Central memory CD4-positive, alpha-beta T cell (primary cell): ENCODE measurements around the gene ELL2.
"Not testable (repeated sequence)": the region's sequence is repeated elsewhere in the genome, so short reads cannot be mapped to it uniquely, and the experiment has no call there.

ENCODE experiments used
- DNase-seq: peaks from one replicate; pipeline ENCODE4 v3.0.0; 2022

Gene ELL2

DNA sequence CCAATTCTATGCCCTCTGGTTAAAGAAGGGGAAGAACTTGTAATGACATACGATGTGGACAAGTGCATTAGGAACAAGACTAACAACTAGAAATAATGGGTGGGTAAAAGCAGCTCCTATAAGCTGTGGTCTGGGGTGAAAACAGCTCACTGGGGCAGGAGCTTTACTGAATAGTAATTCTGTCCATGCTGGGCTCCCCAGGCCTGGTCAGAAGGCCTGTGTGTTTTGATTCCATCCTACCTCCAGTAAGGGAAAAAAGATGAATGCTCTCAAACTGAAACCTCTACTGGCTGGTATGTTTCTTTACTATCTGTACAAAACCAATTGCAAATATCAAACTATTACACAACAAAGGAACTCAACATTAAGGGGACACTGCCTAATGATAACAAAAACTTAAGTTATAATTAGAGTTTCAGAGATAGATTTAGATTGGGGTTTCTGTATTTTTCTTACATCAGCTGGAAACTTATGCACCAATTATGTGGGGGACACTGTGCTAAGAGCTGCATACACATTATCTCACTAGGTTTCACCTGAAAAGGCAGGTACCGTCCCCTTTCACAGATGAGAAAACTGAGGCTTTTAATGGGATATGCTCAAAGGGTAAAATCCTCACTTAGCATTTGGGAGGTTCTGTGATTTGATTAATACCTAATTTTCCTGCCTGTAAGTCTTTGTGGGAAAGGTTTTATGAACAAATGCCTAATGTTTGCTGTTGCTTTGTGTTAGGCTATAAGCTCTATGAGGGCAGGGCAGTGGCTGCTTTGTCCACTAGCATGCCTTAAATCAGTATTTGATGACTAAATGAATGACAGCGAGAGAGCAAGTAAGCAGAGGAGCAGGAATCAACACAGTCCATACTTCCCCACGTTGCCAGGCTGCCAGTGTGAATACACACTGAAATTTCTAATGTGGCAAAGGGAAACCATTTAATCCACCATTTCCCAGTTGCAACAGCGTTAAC, 53.6 kb downstream of the ELL2 start:
- DNase-seq: no peak

DNA sequence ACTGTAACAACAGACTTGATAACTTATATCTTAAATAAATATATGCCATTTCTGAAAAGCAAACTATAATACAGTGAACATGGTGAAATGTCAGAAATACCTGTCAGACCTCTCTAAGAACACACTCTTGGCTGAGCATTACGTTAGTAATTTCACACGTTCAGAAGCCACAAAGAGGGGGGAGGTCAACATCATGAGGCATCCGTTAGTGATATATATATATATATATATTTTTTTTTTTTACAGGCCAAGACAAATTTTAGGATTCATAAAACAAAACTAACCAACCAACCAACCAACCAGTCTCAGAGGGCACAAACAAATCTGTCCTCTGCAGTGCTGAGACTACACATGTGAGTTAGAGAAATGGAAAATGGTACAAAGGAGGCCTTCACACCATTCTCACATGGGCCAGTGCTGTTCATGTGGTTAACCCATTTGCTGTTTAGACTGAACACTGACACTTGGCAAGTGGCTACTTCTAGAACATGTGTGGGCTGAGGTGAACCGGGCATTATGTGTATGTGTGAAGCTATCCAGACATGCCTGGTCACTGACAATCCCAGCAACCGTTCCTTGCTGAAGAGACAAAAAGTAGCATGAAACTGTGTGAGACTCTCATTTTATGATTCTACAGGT, 54.5 kb downstream of the ELL2 start:
- no peak for DNase-seq

DNA sequence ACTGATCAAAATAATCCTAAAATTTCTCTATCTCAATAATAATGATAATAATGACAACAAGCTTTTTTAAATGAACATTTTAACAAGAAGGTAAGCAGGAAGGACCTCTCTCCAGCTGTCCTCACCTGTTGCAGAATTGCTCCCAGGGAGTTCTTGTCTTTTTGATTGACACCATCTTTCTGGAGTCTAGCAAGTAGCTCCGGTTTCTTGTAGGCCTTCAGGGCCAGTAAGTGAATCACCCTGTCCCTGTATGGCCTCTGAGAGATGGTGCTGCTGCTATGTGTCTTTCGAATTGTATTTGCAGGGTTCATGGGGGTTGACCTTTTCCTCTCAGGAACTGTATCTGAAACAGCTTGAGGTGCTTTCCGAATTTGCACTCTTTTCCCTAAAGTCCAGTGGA, 55.3 kb downstream of the ELL2 start:
- not testable (repeated sequence) for DNase-seq

DNA sequence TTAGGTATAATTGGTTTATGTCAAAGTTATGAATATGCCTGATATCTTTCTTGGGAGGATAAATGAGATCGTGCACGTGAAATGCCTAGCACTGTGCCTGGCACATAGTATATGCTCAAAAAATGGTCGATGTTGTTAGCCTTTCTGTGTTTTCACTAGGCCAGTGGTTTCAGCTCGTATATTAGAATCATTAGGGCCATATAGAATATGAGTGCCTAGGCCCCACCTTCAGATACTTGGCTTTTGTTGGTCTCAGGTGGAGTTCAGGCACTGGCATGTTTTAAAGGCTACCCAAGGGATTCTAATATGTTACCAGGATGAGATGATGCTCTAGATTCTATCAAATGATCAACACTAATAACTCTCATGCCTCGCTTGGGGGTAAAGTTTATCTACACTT, 56.8 kb downstream of the ELL2 start:
- no peak for DNase-seq

DNA sequence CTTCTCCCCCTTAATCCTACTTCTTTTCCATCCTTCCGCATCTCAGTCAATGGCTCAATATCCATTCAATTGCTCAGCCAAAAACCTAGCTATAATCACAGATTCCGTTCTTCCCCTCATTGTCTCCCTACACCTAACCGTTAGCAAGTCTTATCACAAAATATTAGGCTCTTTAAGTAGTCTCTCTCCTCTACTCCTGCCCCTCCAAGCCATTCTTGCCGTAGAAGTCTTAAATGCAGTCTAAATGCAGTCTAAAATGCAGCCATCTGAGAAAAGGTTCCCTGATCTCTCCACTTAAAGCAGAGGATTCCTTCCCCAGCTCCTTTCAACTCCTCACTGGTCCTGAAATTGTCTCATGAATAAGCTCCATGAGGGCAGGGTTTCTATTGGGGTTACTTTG, 57.8 kb downstream of the ELL2 start:
- no peak for DNase-seq

DNA sequence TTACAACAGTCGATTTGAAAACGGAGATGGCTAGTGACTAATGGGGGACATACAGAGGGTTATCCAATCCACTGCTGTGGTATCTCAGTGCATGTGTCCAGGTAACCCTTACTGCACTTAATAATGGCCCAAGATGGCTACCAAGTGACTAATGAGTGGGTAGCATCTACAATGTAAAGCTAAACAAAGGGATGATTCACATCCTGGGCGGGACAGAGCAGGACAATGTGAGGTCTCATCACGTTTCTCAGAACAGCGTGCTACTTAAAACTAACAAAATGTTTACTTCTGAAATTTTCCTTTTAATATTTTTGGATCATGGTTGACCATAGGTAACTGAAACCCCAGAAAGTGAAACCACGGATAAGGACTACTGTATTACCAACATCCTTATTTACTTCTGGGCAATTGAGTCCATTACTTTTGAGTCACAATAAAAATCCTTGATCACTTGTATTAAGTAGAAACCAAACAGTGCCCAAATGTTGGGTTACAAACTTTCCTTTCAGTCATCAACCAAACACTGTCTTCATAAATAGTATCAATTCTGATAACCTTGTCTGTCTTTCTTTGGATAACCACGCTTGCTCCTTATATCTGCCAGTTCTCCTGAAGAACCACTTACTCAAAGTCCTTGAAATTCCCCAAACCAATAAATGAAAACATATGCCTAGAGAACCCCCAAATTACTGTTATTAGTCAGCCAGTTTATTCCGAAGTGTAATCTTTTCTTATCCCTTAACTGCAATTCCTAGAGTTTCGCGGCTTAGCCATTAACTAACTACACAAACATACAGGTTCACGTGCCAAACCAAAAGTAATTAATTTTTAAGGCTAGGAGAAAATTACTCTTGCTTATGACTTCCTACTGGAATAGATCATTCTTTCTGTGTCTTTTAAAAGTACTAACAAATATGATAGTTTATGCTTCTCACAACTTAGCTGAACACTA, 59.7 kb downstream of the ELL2 start:
- no peak for DNase-seq

DNA sequence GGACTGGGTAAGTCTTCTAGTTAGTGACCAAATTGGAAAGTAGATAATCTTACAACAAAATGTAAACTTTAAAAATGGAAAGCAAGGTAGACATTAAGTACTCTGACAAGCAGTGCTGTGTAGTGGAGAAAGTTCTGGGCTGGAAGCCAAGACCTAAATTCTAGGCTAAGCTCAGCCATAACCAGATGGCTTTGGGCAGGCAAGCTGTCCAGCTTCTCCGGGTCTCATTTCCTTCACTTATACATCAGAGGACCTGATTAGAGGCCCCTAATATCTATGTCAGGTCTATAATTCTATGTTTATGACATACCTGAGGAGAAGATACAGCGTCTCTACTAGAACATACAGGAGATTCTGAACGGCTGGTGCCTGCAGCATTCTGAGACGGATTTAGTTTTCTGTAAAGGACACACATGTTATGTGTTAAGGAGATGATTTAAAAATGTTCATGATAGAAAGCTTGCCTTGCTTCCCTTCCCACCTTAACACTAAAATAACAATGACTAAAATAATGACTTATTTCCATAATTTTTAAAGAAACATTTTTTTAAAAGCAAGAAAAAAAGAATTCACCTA, 61.2 kb downstream of the ELL2 start:
- DNase-seq: no peak

DNA sequence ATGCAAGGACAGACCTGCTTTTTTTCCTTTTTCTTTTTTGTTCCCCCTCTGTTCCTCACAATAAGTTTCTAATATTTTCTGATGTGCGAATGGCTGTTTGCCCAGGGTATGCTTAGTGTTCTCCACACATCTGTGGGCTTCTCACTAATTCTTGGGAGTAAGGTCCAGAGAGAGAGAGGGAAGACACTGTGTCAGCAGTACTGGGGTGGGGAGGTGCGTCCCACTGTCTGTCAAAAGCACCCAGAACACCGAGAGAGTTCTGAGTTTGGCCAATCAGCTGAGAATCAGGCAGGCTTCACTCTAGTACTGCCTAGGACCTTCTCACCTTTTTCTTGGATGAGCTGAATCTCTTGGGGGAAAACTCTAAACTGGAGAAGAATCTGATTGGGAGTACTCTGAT, 61.8 kb downstream of the ELL2 start:
- no peak for DNase-seq

DNA sequence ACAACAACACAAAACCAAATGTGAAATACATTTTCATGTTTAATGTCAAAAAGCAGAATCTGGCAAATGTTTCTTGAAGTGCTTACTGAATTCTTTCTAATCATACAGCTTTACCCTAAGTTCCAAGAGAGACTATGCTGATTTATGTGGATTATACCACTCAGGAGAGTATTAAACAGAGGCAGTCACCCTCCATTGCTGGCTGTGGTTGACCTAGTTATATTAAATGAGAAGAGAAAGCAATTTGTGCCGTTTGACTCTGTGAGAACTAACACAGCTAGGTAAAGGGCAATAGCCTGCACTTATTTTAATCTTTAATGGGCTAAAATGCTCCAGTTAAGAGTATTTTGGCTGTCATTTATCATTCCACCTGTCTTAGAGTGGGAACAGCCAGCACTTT, 62.6 kb downstream of the ELL2 start:
- DNase-seq: no peak

DNA sequence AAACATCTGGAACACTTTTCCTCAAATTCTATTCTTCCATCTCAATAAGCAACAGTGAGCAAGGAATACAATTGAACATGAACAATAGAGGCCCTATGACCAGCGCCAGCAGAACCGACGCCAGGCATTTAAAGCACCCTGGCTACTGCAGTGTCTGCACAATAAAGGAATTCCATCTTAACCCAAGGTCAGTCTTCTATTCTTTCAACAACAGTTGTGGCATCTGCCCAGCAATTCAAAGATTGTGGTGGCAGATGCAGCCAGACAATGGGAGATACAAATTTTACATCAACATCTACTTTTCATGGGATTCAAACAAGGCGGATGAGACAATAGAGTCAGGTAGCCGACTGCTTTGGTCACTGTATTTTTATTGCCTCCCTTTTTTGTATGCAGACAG, 65.9 kb downstream of the ELL2 start:
- no peak for DNase-seq

DNA sequence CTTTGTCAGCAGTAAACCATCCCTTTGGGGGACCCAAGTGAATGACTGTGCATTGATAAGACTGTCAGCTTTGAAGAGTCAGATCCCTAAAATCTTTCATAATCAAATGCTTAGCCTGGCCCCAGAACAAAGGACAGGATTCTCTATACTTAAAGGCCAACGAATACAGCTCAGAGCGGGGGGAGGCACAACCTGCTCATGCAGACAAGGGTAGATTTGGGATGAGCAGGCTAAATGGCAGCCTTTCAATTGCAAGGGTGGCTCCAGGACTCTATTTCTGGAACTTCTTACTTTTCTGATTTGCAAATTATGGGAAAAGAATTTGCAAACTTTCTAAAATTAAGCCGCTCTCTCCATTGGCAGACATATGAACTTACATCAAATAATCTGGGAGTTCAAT, 66.4 kb downstream of the ELL2 start:
- no peak for DNase-seq

DNA sequence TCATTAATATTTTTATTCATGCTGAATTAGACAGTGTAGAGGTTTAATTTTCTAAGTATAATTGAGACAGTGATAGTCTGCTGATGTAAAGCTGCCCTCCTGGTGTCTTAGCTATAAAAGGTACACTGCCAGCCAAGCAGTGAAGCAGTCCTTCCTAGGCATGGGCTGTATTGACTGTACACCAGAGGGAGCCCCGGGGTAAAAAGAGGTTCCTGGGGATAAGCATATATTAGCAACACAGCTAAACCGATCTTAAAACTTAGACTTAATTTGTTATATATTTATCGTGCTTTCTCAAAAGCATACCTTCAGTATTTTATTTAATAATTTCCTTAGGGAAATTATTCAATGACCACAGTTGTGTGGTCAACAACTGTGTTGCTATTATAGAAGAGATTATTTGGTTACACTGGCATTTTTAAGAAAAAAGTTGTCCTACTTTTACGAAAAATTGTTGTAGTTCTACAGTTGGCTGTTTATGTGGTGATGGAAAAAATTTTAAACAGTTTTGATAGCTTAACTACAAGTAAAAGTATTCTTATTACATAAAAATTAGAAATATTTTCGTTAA, 68.8 kb downstream of the ELL2 start:
- DNase-seq: no peak

DNA sequence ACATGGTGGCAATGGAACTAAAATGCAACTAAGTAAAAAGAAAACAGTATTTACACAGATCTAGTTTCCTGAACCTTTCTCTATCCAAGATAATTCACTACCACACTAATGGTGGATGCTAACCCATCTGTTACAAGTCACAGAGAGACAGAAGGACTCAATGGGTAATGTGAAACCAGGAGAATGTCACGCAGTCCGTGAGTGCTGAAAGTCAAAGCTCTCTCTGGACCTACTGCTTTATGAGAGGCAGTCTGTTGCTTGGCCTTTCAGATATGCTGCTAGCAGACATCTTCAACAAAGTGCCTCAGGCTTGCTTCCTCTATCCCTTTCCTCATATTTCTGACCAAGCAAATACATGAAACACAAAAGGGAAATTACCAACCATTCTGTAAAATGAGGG, 70.2 kb downstream of the ELL2 start:
- no peak for DNase-seq

DNA sequence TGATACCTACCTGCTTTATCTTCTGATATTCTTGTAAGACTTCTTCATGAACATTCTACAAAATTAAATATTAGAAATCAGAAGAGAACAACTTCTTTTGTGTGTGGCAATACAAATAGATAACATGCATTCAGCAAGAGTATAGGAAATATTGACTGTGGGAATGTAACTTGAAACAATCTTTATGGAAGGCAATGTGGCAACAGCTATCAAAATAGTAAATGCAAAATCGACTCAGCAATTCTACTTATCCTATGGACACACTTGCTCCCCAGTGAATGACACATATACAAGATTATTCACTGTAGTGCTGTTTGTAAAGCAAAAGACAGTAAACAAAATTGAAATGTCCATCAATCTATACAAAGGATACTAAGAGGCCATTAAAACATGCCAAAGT, 72.6 kb downstream of the ELL2 start:
- no peak for DNase-seq

DNA sequence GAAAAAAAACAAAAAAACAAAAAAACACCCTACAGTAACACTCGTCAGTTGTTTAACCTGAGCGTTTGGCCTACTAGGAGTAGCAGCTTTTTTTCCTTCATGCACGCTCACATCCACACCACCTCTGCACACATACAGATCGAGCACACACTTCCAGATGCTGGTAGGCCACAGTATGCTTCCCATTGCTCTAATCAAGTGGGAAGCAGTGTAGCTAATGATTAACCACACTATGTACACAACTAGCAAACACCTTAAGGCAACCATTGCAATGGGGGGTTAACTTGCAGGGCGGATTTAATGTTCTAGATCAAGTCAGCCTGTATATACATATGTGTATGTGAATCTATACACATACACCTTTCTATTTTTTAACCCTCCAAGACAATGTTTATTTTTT, 73.7 kb downstream of the ELL2 start:
- no peak for DNase-seq

DNA sequence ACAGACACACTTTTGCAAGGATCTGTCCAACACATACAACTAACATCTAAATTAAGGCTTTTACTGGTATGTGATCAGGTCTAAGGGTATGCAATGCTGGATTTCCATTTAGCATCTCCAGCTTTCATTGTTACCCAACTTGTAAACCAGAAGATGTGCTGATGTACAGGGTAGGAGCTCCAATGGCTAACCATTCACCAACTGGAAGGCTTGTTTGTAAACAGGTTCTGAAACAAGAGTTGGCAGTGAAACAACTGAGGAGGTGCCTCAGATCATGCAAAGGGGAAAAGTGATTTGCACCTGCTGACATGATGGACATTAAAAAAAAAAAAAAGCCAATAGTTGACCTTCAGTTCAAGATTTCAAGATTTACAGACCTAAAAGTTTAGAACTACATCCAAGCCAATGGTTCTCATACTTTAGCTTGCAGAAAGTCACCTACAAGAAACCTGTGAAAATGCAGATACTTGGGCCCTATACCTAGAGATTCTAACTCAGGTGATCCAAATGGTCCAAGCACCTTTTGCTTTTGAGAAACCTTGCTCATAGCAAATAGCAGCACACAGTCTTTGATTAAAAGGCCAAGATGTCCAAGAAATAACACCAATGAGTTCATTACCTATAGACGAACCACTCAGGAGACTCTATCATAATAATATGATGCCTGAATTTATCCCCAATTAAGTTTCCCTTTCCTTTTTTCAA, 75.2 kb downstream of the ELL2 start:
- no peak for DNase-seq

DNA sequence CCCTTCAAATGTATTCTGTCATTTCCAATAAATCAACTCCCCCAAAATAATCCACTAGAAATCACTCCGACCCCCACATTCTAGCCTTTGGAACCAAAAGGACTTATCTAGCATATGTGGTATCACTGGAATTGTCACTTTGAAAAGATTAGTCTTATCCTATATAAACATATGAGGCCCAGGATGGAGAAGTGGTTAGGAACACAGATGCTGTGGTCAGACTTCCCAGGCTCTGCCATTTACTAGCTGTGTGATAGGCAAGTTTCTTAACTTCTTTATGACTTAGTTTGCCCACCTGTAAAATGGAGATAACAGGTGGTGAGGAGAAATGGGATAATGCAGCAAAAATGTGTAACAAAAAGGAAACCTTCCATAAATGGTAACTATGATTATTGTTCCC, 77.1 kb downstream of the ELL2 start:
- DNase-seq: no peak

DNA sequence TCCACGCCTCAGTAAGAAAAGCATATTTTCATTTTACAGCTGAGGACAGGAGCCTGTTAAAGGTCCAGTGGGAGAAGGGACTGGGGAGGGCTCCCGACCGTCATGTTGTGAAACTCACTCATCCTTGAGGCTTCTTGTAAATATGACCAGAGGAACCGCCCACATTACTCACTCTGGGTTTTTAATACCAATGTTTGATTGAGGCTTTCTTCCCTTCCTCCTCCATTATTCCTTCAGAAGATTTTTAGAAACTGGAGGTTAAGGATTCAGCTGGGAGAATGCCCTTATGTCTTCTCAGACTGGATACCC, 77.7 kb downstream of the ELL2 start:
- DNase-seq: no peak

DNA sequence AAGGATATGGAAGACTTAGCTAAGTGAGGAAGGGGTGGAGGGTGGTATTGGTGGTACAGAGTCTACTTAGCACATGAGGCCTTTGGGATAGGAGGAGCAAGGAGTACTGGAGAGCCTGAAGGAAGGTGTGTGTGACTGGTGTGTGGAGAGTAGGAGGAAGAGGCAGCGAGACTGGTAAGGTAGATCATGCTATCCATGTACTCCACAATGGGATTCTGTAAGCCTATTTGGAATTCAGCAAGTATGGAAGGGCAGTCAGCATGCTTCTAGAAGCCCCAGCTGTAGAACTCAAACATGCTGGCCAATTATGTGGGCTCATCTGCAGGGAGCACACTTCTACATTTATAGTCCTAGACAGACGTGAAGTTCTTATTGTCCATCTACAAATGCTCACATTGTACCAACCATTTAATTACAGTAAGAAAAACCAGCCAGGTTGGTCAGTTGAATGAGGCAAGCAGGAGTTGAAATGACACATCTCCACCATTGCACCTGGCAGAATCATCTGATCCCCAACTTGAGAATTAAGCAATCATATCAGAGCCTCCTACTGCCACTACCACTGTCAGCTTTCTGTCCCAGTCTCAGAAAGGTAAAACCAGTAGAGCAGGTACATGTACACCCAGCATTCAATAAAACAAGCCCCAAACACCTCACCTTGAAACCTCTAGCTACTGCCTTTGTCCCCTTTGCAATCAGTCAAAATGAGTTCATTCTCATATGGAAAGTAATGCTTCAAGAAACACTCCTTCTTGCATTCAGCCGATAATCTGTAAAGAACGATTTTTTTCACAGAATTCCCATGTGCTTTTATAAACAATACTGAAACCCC, 78.2 kb downstream of the ELL2 start:
- no peak for DNase-seq

DNA sequence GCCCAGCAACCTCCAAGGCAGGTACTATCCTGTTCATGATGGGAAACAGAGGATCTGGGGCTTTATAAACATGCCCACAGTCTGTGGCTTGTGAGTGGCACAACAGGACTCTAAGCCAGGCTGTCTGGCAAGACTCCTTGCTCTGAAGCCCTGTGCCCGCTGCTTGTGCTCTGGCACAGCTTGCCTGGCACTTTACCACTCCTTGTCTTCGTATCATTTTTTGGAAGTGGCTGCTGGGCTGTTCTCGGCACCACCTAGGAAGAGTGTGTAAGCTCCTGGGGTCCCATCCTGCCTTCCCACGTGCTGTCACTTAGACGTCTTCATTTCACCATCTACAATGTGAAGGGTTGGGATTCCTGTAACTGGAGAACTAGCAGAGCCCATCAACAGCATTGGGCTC, 79.8 kb downstream of the ELL2 start:
- no peak for DNase-seq
